ENCODE data around the gene TPCN1.

Gene TPCN1

DNA sequence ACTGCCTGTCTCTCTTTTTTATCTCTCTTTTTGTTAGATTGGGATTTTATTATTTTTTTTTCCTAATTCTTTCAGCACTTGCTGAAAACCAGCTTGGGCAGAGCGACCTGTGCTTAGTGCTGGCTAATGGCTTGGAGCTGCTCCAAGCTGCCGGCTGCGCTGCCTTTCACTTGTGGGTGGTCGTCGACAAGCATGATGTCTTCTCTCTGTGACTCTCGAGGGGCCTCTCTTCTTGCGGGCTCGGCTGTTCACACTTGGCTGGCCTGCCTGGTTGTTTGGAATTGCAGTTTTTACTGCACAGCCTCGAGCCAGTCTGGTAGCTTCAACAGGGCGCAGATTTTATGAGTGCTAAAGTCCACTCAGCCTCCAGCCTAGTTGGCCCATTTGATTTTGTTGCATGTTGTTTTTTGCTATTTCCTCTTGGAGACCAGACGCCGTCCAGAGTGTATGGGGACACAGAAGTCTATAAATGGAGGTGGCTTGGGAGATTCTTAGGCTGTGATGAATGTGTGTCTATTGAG lies 18.6 kb downstream of the TPCN1 start:
- no peak for DNase-seq (ENCODE audit: low read depth in 3 of 3, low spot score in 1 of 3)

DNA sequence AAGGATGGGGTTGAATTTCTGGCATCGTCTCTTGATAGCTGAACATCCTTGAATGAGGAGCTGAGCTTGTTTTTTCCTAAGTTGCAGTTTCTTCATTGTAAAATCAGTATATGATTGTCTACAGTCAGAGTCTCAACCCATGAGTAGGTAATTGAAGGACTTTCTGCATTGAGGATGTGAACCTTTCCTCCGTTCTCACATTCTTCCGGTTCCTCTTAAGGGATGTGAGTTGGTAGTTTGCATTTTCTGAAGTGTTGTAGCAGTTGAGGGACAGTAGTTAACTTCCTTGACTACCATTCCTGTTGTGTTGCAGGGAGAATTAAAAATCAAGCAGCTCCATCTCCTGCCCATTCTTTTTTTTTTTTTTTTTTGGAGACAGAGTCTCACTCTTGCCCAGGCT lies 19.1 kb downstream of the TPCN1 start:
- DNase-seq (ENCODE audit: low read depth in 3 of 3, low spot score in 1 of 3): no peak

DNA sequence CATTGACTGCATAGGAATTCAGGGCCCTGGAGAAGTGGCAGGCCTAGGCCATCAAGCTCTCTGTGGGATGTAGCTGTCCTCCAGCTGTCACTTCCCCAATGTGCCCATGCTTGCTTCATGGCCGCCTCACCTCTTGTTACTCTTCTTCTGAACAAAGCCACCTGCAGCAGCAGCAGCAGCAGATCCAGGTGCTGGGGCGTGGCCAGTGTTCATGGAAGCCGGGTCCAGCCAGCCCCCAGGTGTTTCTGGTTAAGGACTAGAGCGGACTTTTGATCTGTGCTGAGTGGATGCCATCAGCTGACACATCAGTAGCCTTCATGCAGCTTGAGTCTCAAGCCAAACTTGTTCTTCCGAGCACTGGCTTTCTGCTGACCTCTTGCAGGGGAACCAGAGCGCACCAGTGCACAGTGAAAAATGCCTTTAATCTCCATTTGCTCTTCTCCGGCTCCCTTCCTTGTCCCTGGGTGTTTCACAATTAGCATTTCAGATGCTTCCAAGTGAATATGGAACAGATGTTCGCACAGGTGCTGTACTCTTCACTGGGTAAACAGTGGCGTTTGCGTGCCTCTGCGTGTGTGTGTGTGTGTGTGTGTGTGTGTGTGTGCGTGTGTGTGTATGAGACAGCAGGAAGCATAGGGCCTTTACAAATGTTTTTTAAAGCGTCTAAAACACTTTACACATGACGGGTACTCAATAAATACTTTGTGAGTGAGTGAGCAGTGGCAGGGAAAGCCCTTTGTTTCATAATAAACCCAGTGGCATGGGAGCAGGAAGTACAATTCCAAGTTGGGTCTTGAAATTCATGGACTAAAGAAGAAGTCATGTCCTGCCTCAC lies 20.1 kb downstream of the TPCN1 start:
- DNase-seq (ENCODE audit: low read depth in 3 of 3, low spot score in 1 of 3): no peak

DNA sequence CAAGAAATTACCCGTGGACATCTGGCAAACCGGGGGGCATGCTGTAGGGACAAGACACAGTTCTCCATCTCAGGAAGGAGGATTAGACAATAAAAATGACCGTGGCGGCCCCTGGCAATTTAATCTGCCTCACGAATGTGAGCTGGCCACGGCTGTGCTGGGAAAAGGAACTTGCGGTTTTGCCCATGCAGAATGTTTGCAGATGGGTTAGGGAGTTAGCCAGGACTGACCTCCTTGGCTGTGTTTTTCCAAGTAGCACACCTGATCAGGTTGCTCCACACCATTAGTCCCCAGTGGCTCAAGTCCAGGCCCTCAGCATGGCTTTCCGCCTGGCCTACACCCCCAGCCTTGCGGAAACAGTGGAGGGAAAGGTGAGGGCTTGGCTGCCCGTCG lies 20.8 kb downstream of the TPCN1 start:
- no peak for DNase-seq (ENCODE audit: low read depth in 3 of 3, low spot score in 1 of 3)

DNA sequence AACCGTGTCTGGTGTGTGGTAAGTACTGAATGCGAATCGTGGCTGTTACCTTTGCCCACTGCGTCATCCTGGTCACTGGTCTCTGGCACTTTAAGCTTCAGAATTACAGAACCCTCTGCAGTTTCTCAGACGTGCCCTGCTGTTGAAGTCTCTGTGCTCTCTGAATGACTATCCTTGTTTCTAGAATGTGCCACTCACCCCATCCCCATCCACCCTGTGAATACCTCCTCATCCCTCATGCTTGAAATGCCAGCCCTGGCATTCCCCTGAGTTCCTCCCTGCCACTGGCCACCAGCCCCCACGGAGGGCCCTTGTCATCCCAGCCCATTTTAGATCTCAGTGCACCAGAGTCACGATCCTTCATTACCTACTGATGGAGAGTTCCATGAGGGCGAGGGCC lies 21.3 kb downstream of the TPCN1 start:
- no peak for DNase-seq (ENCODE audit: low read depth in 3 of 3, low spot score in 1 of 3)

DNA sequence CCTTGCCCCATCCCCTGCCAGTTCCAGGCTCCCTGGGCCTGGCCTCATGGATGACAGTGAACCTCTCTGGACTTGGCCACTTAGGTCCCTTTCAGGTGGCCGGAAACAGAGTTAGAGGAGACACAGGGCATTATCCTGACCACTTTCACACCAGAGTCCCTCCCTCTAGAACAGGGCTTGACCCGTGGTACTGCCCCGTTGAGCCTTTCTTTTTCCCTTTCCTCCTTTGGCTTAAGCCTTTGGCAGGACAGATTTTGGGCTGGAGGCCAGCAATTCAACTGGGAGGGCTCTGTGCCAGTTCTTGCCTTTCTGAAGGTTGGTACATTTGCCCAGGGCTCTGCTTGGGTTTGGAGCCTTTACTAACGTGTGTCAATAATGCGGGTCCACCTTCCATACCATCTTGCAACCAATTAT lies 22.8 kb downstream of the TPCN1 start:
- no peak for DNase-seq (ENCODE audit: low read depth in 3 of 3, low spot score in 1 of 3)

DNA sequence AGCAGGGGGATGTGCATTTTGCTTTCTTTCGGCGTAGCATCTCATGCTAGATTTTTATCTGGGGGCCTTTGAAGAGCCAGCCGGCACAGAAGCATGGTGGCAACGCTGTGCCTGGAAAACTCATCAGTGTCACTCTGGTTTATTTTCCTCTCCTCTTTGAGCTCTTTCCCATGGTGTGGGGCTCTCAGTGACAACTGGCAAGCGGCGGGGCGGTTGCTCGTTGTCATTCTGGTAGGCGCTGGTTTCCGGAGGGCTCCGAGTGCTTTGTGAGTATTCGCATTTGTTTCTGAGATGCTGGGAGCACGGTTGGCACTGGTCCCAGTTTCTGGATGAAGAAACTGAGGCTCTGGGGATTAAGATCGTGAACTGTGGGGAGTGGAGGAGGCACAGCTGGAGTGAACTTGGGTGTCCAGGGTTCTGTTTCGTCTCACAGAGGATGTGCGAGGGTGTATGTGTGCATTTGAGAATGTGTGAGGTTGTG lies 23.3 kb downstream of the TPCN1 start:
- no peak for DNase-seq (ENCODE audit: low read depth in 3 of 3, low spot score in 1 of 3)

DNA sequence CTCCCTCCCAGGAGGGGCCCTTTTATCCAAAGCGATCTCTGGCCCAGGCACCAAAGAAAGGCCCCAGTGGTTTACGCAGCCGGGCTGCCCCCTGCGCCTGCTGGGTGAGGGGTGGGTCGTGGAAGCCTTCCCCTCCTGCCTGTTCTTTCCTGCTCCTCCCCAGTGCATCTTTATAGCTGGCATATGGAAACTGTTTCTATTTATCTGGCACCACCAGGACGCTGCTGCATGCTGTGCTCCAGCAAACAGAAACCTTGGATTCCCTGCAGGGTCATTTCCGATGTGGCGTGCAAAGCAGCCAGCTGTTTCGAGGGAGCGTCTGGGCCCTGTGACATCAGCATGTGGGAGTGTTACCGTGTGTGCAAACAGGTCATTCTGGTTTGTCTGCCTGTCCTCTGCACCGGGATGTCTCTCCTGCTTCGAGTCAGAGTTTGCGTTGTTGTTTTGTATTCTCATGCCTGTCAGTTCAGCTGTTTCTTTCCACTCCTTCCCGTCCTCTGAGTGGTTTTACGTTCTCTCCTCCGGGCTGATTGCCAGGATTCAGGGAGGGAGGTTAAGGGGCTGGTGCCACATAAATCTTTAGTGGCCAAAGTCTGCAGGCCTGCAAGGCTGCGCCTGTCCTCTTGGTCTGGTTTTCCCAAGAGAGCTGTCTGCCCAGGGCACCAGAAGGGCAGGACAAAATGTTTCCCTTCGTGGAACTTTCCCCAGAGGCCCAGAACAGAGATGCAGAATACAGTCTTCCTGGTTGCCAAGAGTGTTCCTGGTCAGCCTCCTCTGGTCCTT lies 24.6 kb downstream of the TPCN1 start:
- no peak for DNase-seq (ENCODE audit: low read depth in 3 of 3, low spot score in 1 of 3)

DNA sequence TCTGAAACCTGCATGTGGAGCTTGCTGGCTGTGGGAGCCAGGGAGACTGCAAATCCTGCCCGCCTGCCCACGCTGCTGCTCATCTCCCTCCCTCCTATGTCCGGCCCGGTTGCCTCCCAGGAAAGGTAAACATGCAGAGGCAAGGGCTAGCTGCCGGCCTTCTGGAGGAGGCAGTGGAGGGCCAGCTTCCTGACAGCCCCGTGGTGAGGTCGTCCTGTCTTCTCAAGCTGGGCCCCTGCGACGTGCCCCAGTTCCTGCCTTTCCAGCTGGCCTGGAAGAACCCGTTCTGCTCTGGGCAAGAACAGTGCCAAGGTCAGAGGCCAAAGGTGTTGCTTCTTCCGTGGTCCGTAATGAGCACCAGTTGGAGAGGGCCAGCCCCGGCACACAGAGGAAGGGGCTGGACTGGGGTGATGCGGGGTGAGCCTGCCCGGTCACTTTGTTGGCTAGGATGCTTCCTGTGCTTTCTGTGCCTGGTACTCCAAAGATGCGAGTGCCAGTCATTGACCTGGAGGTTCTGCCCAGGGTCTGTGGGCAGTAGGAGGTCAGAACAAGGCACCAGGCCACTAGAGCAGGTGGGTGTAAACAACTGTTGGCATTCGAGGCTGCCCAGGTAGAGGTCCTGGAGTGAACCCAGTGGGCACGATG lies 25.3 kb downstream of the TPCN1 start:
- DNase-seq (ENCODE audit: low read depth in 3 of 3, low spot score in 1 of 3): no peak

DNA sequence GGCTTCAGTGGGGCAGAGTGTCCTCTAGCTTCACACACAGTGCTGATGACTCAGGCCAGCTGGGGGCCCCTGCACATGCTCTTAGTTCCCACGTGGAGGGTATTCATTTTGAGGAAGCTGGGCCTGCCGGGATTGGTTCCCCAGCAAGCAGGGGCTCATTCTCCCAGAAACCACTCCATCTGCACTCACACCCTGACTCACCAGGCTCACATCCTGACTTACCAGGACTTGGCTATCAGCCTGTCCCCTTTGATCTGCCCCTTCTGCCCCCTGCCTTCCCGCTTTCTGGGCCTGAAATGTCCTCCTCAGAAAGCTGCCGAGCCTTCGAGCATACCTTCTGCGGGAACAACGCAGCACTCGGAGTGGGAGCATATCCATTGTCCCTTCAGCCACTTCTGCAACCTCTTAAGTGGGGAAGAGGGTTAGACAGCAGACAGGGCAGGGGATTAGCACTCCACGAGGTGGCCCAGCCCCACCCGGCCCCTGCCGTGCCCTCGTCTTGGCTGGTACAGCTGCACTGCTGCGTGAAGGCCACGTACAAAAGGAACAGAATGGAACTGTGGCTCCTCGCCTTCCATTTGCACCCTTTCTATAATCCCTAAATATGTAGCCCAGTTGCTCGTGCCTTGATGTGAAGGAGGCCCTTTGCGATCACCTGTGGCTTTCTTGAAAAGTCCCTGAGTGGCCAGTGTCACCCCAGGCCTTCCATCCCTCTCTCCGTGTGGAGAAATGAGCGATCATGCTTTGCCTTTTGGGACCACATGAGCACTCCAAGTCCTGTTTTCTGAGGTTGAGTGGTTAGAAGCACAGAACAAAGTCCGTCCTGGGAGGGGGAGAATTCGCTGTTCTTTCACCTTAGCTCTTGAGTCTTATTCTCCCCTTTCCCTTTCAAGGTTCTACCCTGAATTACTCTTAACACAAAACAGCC lies 26.1 kb downstream of the TPCN1 start:
- DNase-seq (ENCODE audit: low read depth in 3 of 3, low spot score in 1 of 3): no peak

DNA sequence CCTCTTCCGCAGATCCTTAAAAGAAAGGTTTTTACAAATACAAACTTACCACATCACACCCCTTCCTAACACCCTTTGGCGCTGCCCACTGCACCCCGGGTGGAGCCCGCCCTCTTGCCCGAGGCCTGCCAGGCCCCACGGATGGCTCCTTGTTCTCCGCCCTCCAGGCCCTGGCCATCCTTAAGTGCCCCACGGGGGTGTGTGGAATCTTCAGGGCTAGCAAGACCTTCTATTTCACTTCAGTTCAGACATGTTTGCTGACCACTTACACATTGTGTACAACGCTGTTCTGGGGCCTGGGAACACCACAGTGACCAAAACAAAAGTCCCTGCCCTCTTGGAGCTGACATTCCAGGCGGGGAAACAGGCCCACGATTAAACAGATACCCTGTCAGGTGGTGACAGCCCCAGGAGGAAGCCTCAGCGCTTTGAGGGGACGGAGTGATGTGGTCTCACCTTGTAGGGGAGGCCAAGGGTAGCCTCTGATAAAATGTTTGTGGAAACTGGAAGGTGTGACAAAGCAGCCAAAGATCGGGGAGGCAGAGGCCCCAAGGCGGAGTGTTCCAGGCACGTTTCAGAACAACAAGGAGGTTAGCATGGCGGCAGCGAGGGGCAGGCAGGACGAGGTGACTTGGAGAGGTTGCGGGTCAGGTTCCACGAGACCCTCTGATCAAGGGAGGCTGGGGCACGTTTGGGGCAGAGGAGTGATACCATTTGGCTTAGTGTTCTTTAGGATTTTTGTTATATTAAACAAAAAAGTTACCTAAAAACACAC lies 27.0 kb downstream of the TPCN1 start:
- no peak for DNase-seq (ENCODE audit: low read depth in 3 of 3, low spot score in 1 of 3)

DNA sequence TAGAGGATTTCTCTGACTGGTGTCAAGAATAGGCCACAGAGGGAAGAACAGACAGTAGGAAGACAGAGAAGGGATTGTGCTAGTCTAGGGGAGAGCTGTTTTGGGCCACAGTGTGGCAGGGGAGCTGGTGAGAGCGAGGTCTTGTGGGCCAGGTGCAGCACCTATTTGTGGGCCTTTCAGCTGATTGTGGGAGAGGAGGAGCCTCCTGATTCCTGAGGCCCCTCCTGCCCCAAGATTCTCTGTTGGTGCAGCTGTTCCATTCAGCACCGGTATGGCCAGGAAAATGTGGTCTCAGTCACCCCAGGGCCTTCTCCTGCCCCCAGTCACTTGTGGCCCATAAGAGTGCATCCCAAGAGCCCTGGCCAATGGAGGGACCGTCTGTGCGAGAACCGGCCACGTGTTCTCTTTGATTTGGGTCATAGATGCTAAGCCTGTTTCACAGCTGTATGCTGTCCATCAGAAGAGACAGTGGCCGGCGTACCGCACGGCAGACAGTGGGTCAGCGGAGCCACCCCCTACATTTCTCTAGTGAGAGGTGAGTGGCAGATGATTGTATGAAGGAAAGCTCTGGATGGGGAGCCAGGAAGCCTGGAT lies 27.7 kb downstream of the TPCN1 start:
- no peak for DNase-seq (ENCODE audit: low read depth in 3 of 3, low spot score in 1 of 3)

DNA sequence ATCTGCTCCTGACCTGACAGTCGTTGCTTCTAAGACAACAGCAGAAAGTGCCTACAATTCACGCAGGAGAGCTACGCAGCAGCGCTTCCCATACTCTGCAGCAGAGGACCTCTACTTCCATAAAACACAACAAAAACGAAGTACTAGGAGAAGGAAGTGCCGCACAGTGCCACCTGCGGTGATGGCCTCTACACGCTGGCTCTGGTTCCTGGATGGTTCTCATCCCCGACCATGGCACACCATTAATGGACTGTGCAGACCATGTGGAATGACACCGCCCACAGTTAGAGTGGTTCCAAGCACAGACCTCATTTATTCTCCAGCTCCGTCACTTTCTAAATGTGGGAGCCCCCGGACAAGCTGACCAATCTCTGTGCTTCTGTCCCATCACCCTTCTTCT lies 28.3 kb downstream of the TPCN1 start:
- DNase-seq (ENCODE audit: low read depth in 3 of 3, low spot score in 1 of 3): no peak

DNA sequence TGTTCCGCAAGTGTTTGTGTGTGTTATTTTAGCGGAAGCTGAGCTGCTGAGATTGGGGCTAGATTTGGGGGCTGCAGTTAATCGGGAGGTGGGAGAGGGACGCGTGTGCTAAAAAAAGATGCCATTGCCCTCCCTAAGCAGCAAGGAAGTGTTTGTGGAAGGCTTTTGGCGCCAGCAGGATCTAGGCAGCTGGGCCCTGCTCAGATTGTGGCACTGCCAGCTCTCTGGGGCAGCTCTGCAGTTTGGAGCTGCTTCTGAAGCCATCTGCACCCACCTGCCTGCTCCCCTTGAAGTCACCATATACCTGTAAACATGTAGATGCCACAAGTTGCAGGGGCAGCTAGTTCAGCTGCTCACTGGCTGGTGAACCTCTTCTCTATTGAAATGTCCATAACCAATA lies 28.8 kb downstream of the TPCN1 start:
- DNase-seq (ENCODE audit: low read depth in 3 of 3, low spot score in 1 of 3): no peak

DNA sequence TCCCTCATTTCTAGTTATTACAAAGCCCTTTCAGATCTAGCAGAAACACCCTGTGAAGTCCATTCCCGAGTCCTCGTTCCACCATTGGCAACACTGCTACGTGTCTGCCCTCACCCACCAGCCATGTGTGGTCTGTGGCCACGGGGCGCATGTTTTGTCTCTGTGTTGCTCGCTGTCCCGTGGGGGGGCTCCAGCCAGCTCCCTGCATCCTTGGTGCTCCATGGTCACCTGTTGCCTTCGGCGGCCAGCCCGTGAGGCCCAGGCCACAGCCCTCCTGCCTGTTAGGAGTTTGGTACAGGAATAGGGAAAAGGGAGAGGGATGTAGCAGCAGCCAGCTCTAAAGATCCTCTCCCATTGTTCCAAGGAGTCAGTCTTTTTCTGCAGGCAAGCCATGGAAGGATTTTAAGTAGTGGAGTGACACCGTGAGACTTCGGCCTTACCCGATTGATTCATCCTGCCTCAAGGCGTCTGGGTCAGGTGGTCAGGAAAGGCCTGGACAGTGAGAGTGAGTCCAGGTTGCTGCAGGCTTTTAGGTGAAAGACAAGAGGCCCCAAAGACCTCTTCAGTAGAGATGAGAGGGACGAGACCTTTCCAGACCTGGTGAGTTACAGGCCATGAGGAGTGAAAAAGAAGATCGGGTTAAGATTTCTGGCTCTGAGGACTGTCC lies 30.3 kb downstream of the TPCN1 start:
- no peak for DNase-seq (ENCODE audit: low read depth in 3 of 3, low spot score in 1 of 3)

DNA sequence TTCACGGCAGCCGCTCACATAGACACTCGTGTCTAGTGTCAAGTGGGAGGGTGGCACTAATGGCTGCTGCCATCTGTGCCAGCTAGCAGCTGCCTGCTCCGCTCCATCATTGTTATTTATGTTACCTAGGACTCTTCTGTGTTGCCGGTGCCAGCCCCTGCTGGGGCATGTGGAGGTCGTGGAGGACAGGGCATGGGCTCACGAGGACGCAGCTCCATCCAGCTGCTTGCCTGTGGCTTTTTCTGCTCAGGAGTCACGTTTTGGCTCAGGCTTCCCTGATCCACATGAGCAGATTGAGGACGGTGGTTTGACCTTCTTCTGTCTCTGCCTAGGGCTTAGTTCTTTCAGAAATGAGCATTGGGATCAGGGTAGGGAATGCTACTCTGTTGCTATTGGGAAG lies 31.2 kb downstream of the TPCN1 start:
- no peak for DNase-seq (ENCODE audit: low read depth in 3 of 3, low spot score in 1 of 3)

DNA sequence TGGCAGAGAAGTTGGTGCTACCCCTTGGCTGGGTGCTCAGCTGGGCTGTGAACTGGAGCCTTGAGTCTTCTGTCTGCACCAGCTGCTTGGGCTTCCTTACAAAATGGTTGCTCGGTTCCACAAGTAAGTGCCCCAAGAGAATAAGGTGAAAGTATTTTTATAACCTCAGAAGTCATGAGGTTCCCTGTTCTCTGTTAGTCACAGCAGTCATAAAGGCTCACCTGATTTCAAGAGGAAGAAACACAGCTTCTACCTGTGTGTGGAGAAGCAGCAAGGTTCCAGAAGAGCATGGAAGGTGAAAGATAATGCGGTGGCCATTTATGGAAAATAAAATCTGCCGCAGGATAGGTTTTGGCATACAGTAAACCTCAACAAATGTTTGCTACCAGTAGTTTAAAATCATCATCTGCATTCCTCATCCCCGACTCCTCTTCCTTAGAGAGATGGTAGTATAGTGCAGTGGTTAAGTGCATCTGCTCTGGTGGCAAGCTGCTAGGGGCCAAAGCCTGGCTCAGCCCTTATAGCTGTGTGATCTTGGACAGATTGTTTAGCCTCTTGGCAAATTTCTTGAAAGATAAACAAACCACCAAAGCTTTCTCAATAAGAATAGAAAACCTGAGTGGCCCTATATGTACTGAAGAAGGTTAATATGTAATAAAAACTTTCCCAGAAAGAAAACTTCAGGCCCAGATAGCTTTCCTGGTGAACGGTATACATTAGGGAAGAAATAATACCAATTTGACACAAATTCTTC lies 32.4 kb downstream of the TPCN1 start:
- no peak for DNase-seq (ENCODE audit: low read depth in 3 of 3, low spot score in 1 of 3)

DNA sequence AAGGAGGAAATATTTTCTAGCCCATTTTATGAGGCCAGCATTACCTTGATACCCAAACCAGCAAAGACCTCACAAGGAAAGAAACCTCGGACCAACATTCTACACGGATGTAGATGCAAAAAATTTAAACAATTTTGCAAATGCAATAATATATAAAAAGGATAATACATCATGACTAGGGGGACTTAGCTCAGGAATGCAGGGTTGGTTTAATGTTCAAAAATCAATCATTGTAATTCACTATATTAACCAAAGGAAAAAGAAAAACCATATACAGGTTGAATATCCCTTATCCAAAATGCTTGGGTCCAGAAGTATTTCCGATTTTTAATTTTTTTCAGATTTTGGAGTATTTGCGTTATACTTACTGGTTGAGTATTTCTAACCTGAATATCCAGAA lies 33.0 kb downstream of the TPCN1 start:
- no peak for DNase-seq (ENCODE audit: low read depth in 3 of 3, low spot score in 1 of 3)
